Purkinje cell (primary cell): ENCODE data around the gene POLR1F. TPM values are rescaled to one million over a fixed set of nuclear protein-coding genes. Genes with fewer than 3 reads are reported as not detected.

Source experiments
- polyA plus RNA-seq: library from polyadenylated mRNA; unstranded; fragments of >200 nt; fragmentation: Nextera tagmentation; gene quantifications from 2 replicates; pipeline ENCODE4 v1.2.1, GENCODE V29; 2014

Gene POLR1F
- polyA plus RNA-seq: 30.0 and 31.2 TPM in 2 replicates

GRCh38 chr7:19708397-19709248 lies at the start of gene POLR1F:
Gene POLR1F (minus strand): TSS chr7:19709037. CDS start chr7:19709016, 21 bp downstream.

Other genes with a start within 250 kb of the POLR1F start
- gene TMEM196, start 64.6 kb upstream of the POLR1F start, polyA plus RNA-seq: 2.9 TPM in 1 of 2 replicates, not detected in the other